22Rv1 (cell line): Measurements from ENCODE around the gene PRG3.

Source experiments
- H3K27ac ChIP-seq: fragments of 450-650 bp; 2 replicates; pipeline ENCODE4 v1.5.1; 2017
- CTCF ChIP-seq: fragments of 450-650 bp; IDR thresholded peaks from 2 replicates; pipeline ENCODE4 v1.5.1; 2017; ENCODE audit warnings: mild to moderate bottlenecking
- ZFX ChIP-seq: fragments of 450-650 bp; IDR thresholded peaks from 2 replicates; pipeline ENCODE4 v1.6.1; 2017; ENCODE audit warnings: antibody characterized with exemption, borderline replicate concordance

Gene PRG3

GRCh38 chr11:57402188-57403002 lies 21.4 kb upstream of the PRG3 start:
- no peak for TF ChIP-seq CTCF
- TF ChIP-seq ZFX, result no peak

GRCh38 chr11:57399972-57400578 lies 19.1 kb upstream of the PRG3 start:
- H3K27ac ChIP-seq, result no peak overlapping the region
- TF ChIP-seq CTCF (no peak), ZFX (no peak)

More at GRCh38 chr11:57402188-57403002, 21.4 kb upstream of the PRG3 start:
- H3K27ac ChIP-seq, result no peak overlapping the region

DNA sequence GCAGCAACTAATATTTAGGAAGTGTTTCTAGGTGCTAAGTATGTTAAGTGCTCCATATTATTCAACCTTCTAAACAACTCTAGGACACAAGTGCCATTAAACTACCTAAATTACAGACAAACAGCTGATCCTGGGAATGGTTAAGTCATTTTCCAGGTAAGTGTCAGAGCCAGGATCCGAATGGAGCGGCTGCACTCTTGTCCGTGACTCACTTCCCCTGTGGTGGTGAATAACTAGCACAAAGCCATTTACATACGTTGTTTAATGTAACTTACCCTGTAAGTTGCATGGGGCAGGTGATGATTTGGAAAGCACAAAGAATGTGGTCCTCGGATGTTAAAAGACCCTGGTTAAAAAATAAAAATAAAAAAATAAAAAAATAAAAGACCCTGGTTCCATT lies 18.3 kb upstream of the PRG3 start:
- H3K27ac ChIP-seq, result no peak overlapping the region
- TF ChIP-seq ZFX (no peak), CTCF (no peak)

- TF ChIP-seq ZFX (no peak), CTCF (no peak)
- H3K27ac ChIP-seq, result no peak overlapping the region
Observed at GRCh38 chr11:57397394-57397990, 16.5 kb upstream of the PRG3 start.

- no peak overlapping the region for H3K27ac ChIP-seq
- TF ChIP-seq CTCF (no peak), ZFX (no peak)
Observed at GRCh38 chr11:57396744-57397143, 15.8 kb upstream of the PRG3 start.

DNA sequence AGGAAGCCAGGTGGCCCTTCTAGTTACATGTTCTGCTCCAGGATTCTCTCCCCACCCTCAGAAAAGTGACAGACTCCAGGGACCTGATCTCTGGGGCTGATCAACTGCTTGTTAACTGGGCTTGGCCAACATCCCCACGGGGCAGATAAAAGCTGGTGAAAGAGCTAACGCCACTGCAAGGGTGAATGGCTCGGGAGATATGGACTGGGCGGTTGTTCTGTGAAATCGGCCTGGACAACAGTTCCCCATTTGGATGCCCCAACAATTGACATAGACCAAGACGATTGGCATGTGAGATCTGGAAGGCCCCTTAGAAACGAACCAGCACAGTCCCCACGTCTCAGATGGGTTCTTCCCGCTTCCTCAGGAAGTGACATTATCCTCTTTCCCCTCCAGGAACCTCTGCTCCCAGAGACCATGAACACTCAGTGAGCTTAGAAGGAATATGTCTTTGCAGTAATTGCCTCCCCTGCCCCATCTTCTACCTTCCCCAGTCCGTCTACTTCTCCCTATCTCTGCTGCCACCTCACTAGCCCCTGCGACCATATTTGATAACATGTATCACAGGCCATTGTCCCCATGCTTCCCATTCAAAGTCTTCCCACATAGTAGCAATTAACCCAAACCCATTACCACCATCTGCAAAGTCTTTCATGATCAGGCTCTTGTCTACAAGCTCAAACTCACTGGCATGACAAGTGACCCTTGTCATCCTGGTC lies 15.1 kb upstream of the PRG3 start:
- no peak overlapping the region for H3K27ac ChIP-seq
- no peak for TF ChIP-seq CTCF
- no peak for TF ChIP-seq ZFX
